Calu3 (cell line): ENCODE data around the gene CPB2. TPM values are rescaled to one million over a fixed set of nuclear protein-coding genes. Genes with fewer than 3 reads are reported as not detected.

Source experiments
- BruUV-seq: library from RNA; stranded (reverse); fragments of 400-500 nt; replicated peaks from 2 replicates; lab custom pipeline; 2021; lab: Mats Ljungman, UMichigan
- CTCF ChIA-PET: fragments of 300-600 bp; sonication (Branson Sonifier 250); formaldehyde crosslinking; loops from one replicate; lab custom pipeline; 2022; ENCODE audit warnings: antibody characterized with exemption; lab: Charles Lee
- DNase-seq: peaks from one replicate; pipeline ENCODE4 v3.0.0; 2022
- H3K27ac Mint-ChIP-seq: one replicate; pipeline ENCODE4 v1.8.0; 2022; ENCODE audit warnings: mixed read lengths; ENCODE audit not compliant: unreplicated experiment
- H3K27me3 Mint-ChIP-seq: one replicate; pipeline ENCODE4 v1.8.0; 2022; ENCODE audit warnings: mixed read lengths; ENCODE audit not compliant: unreplicated experiment
- H3K36me3 Mint-ChIP-seq: one replicate; pipeline ENCODE4 v1.8.0; 2022; ENCODE audit warnings: mild to moderate bottlenecking, moderate library complexity, mixed read lengths; ENCODE audit not compliant: insufficient read depth, unreplicated experiment
- H3K4me1 Mint-ChIP-seq: one replicate; pipeline ENCODE4 v1.8.0; 2022; ENCODE audit warnings: mild to moderate bottlenecking, low read depth, mixed read lengths; ENCODE audit not compliant: unreplicated experiment
- H3K4me3 Mint-ChIP-seq: one replicate; pipeline ENCODE4 v1.8.0; 2022; ENCODE audit warnings: mild to moderate bottlenecking, low read depth, moderate library complexity, mixed read lengths; ENCODE audit not compliant: unreplicated experiment
- H3K9me3 Mint-ChIP-seq: one replicate; pipeline ENCODE4 v1.8.0; 2022; ENCODE audit warnings: low read depth, mixed read lengths; ENCODE audit not compliant: unreplicated experiment
- intact Hi-C: fragments of 100-400 bp; cut with micrococcal nuclease; formaldehyde crosslinking; loops from one replicate; pipeline ENCODE4 v1.10.0; 2022; ENCODE audit not compliant: unreplicated experiment
- total RNA-seq: library from RNA; stranded (reverse); gene quantifications from 2 replicates; pipeline ENCODE4 v1.2.3, GENCODE V29; 2022
- TF ChIP-seq, protein P1 (sequence below): fragments of 200-600 bp; IDR thresholded peaks from one replicate; pipeline ENCODE4 v1.8.0; 2022; ENCODE audit warnings: antibody characterized with exemption; ENCODE audit not compliant: unreplicated experiment

CPB2 gene
- total RNA-seq, 1 experiment from 2014 or later = not detected

DNA sequence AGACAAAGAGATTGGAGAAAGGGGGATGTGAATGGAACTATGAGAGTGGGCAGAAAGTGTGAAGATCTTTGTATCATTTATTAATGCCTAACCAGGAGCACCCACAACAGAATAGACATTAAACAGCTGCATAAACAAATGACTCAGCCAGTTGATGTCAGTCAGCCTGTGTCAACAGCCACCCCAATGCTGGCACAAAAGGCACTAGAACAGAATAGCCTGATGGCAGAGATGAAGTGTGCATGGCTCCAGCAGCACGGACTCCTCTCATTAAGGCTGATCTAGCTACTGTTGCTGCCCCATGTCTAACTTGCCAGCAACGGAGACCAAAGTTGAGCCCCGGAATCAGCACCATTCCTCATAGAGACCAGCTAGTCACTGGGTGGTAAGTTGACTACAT is 7.8 kb downstream of the CPB2 start:
- no TSS peak for BruUV-seq
- no peaks in the 10 kb centered on the region for H3K9me3 Mint-ChIP-seq
- H3K36me3 Mint-ChIP-seq = no peaks in the 10 kb centered on the region
- no peak overlapping the region for H3K27ac Mint-ChIP-seq
- TF ChIP-seq, protein P1, sequence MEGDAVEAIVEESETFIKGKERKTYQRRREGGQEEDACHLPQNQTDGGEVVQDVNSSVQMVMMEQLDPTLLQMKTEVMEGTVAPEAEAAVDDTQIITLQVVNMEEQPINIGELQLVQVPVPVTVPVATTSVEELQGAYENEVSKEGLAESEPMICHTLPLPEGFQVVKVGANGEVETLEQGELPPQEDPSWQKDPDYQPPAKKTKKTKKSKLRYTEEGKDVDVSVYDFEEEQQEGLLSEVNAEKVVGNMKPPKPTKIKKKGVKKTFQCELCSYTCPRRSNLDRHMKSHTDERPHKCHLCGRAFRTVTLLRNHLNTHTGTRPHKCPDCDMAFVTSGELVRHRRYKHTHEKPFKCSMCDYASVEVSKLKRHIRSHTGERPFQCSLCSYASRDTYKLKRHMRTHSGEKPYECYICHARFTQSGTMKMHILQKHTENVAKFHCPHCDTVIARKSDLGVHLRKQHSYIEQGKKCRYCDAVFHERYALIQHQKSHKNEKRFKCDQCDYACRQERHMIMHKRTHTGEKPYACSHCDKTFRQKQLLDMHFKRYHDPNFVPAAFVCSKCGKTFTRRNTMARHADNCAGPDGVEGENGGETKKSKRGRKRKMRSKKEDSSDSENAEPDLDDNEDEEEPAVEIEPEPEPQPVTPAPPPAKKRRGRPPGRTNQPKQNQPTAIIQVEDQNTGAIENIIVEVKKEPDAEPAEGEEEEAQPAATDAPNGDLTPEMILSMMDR = no peak
- CTCF ChIA-PET = interaction anchor here (0.6 kb wide), 1 partner anchor 443 kb away, joined by 3 read pairs; no protein-coding TSS in a partner anchor
- DNase-seq = no peak
- H3K4me1 Mint-ChIP-seq = no peaks in the 10 kb centered on the region
- intact Hi-C loops = no loop called here
- peaks cover 37% of the 10 kb centered on the region for H3K27me3 Mint-ChIP-seq
- H3K4me3 Mint-ChIP-seq = no peak overlapping the region

- Mint-ChIP-seq H3K9me3 (no peaks in the 10 kb centered on the region), H3K36me3 (no peaks in the 10 kb centered on the region), H3K27ac (no peak overlapping the region), H3K4me3 (no peak overlapping the region), H3K27me3 (peaks cover 39% of the 10 kb centered on the region), H3K4me1 (no peaks in the 10 kb centered on the region)
- DNase-seq = no peak
- BruUV-seq = no TSS peak
- CTCF ChIA-PET = no interaction called here
- intact Hi-C loops = no loop called here
- TF ChIP-seq, protein P1 = no peak
Measured at GRCh38 chr13:46094478-46094877, 10.4 kb downstream of the CPB2 start.

DNA sequence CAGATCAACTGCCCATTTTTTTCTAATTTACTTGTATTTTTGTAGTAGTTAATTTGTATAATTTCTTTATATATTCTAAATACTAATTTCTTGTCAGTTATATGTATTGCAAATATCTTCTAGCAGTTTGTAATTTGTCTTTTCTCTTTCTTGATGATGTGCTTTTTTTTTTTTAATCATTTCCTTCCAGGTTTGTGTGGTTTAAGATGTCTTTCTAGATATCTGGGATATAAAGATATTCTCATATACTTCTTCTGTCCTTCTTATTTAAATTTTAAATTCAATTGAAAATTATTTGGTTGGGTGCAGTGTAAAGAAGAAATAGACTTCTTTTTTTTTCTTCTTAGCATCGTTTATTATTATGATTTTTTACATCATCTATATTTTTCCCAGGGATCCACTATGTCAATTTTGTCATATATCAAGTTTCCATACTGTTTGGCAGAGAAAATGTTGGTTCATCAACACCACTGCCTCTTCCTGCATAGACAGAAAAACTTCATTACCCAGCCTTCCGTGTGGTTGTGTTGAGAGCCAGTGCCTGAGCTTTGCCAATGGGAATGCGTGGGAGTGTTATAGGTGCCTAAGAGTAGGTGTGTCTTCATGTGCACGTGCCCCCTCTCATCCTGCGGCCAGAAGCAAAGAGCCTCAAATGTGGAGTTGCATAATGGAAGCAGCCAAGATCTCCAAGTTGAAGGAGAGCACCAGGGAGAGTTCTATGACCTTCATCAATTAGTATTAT is 15.8 kb downstream of the CPB2 start:
- Mint-ChIP-seq H3K27me3 (peaks cover 20% of the 10 kb centered on the region), H3K27ac (no peak overlapping the region), H3K9me3 (no peaks in the 10 kb centered on the region), H3K36me3 (no peaks in the 10 kb centered on the region), H3K4me3 (no peak overlapping the region), H3K4me1 (no peaks in the 10 kb centered on the region)
- CTCF ChIA-PET = no interaction called here
- DNase-seq = no peak
- no TSS peak for BruUV-seq
- TF ChIP-seq, protein P1 = no peak
- intact Hi-C loops = no loop called here

GRCh38 chr13:46087481-46087880 is 17.4 kb downstream of the CPB2 start:
- Mint-ChIP-seq H3K27ac (no peak overlapping the region), H3K4me3 (no peak overlapping the region)
- no peak for DNase-seq

More at GRCh38 chr13:46087481-46087880, 17.4 kb downstream of the CPB2 start:
- no peaks in the 10 kb centered on the region for H3K9me3 Mint-ChIP-seq
- H3K27me3 Mint-ChIP-seq = peaks cover 7% of the 10 kb centered on the region
- H3K4me1 Mint-ChIP-seq = no peaks in the 10 kb centered on the region
- TF ChIP-seq, protein P1 = no peak
- BruUV-seq = no TSS peak
- CTCF ChIA-PET = no interaction called here
- intact Hi-C loops = no loop called here
- H3K36me3 Mint-ChIP-seq = no peaks in the 10 kb centered on the region
